Fibroblast of lung (primary cell): ENCODE measurements around the gene LRRC71. TPM values are rescaled to one million over a fixed set of nuclear protein-coding genes. Genes with fewer than 3 reads are reported as not detected.

Experiments
- DNase-seq, 2 donors: peaks; one replicate each; pipeline versions ENCODE4 v3.0.0 to v3.0.0-alpha.2; 2010; ENCODE audit warnings: low read depth in 2 of 2
- H2AFZ ChIP-seq: 2 replicates; pipeline ENCODE4 v1.5.1; 2012; ENCODE audit warnings: low read length, control low read depth, inconsistent platforms
- H3K27ac ChIP-seq: 2 replicates; pipeline ENCODE4 v1.5.1; 2011; ENCODE audit warnings: low read length, control low read depth; ENCODE audit not compliant: insufficient read depth
- H3K27me3 ChIP-seq: 2 replicates; pipeline ENCODE4 v1.5.1; 2011; ENCODE audit warnings: mild to moderate bottlenecking, low read length; ENCODE audit not compliant: control insufficient read depth, insufficient read depth
- H3K36me3 ChIP-seq: 2 replicates; pipeline ENCODE4 v1.5.1; 2011; ENCODE audit warnings: low read length; ENCODE audit not compliant: control insufficient read depth, insufficient read depth
- H3K4me1 ChIP-seq: 2 replicates; pipeline ENCODE4 v1.5.1; 2011; ENCODE audit warnings: low read length; ENCODE audit not compliant: control insufficient read depth, insufficient read depth; ENCODE audit errors: extremely low read depth
- H3K4me2 ChIP-seq: 2 replicates; pipeline ENCODE4 v1.5.1; 2011; ENCODE audit warnings: low read length, control low read depth; ENCODE audit not compliant: insufficient read depth; ENCODE audit errors: extremely low read depth
- H3K4me3 ChIP-seq, 4 experiments: fragments of 200-600 bp in 1 of 4; sonication (generic) in 1 of 4; replicated peaks in 1 of 4; 2 replicates each; pipeline ENCODE4 v1.5.1; 2011 to 2016; ENCODE audit warnings: low read length in 4 of 4, low read depth in 3 of 4, mild to moderate bottlenecking in 3 of 4, control low read depth in 2 of 4, inconsistent platforms in 1 of 4, mixed read lengths in 1 of 4; ENCODE audit not compliant: insufficient read depth in 1 of 4; ENCODE audit errors: control extremely low read depth in 1 of 4
- H3K79me2 ChIP-seq: 2 replicates; pipeline ENCODE4 v1.5.1; 2012; ENCODE audit warnings: mild to moderate bottlenecking, low read length, inconsistent platforms; ENCODE audit not compliant: control insufficient read depth, insufficient read depth
- H3K9ac ChIP-seq: 2 replicates; pipeline ENCODE4 v1.5.1; 2011; ENCODE audit warnings: mild to moderate bottlenecking, low read length, control low read depth; ENCODE audit not compliant: insufficient read depth
- H3K9me3 ChIP-seq: 2 replicates; pipeline ENCODE4 v1.5.1; 2012; ENCODE audit warnings: low read depth, low read length; ENCODE audit not compliant: control insufficient read depth, insufficient read depth
- H4K20me1 ChIP-seq: 2 replicates; pipeline ENCODE4 v1.5.1; 2011; ENCODE audit warnings: low read length; ENCODE audit not compliant: control insufficient read depth, insufficient read depth; ENCODE audit errors: extremely low read depth
- EZH2 ChIP-seq: IDR thresholded peaks from 2 replicates; pipeline ENCODE4 v1.5.1; 2012; ENCODE audit warnings: low read length, control low read depth, mild to moderate bottlenecking; ENCODE audit errors: missing control alignments
- polyA plus RNA-seq, 2 donors: library from polyadenylated mRNA; depleted of rRNA in 1 of 2; stranded (reverse) in 1 of 2; unstranded in 1 of 2; fragments of >200 nt; gene quantifications; 2 replicates each; pipeline ENCODE4 v1.2.1, GENCODE V29; 2011 to 2012; ENCODE audit warnings: missing spikeins in 1 of 2
- total RNA-seq: library from RNA; depleted of rRNA; stranded (reverse); fragments of >200 nt; gene quantifications from 2 replicates; pipeline ENCODE4 v1.2.1, GENCODE V29; 2014
- TF ChIP-seq, protein P1 (sequence below), 2 donors: IDR thresholded peaks in 1 of 2; conservative IDR thresholded peaks in 1 of 2; 1 replicate in 1 of 2; 2 replicates in 1 of 2; pipeline ENCODE4 v1.5.1; 2011 to 2012; ENCODE audit warnings: low read length in 2 of 2, control low read depth in 1 of 2, inconsistent platforms in 1 of 2, low read depth in 1 of 2, mild to moderate bottlenecking in 1 of 2

Gene LRRC71
- total and polyA plus RNA-seq, 2 donors (not counting 1 experiment from before 2014, with no cell fraction given): 1.8 TPM; not detected in 1

GRCh38 chr1:156901590-156901900 is 18.9 kb upstream of the LRRC71 start:
- DNase-seq: no peak
- Histone ChIP-seq H3K27me3 (no peaks in the 10 kb centered on the region), H3K27ac (peak overlapping the region; percentile 69), H2AFZ (no peak overlapping the region), H3K36me3 (peaks cover 15% of the 10 kb centered on the region), H3K9ac (peak overlapping the region; percentile 1), H3K4me1 (peaks cover 71% of the 10 kb centered on the region), H3K4me2 (no peak overlapping the region), H3K9me3 (no peaks in the 10 kb centered on the region), H4K20me1 (no peaks in the 10 kb centered on the region), H3K79me2 (peaks cover 80% of the 10 kb centered on the region), H3K4me3 (no peak overlapping the region)
- TF ChIP-seq, protein P1, sequence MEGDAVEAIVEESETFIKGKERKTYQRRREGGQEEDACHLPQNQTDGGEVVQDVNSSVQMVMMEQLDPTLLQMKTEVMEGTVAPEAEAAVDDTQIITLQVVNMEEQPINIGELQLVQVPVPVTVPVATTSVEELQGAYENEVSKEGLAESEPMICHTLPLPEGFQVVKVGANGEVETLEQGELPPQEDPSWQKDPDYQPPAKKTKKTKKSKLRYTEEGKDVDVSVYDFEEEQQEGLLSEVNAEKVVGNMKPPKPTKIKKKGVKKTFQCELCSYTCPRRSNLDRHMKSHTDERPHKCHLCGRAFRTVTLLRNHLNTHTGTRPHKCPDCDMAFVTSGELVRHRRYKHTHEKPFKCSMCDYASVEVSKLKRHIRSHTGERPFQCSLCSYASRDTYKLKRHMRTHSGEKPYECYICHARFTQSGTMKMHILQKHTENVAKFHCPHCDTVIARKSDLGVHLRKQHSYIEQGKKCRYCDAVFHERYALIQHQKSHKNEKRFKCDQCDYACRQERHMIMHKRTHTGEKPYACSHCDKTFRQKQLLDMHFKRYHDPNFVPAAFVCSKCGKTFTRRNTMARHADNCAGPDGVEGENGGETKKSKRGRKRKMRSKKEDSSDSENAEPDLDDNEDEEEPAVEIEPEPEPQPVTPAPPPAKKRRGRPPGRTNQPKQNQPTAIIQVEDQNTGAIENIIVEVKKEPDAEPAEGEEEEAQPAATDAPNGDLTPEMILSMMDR (conservative IDR thresholded peaks at IDR 0.05 in 1 of 2, IDR thresholded peaks at IDR 0.05 in 1 of 2; ENCODE audit: low read depth in 1 of 2, low read length in 2 of 2): no peak
- no peak for TF ChIP-seq EZH2

DNA sequence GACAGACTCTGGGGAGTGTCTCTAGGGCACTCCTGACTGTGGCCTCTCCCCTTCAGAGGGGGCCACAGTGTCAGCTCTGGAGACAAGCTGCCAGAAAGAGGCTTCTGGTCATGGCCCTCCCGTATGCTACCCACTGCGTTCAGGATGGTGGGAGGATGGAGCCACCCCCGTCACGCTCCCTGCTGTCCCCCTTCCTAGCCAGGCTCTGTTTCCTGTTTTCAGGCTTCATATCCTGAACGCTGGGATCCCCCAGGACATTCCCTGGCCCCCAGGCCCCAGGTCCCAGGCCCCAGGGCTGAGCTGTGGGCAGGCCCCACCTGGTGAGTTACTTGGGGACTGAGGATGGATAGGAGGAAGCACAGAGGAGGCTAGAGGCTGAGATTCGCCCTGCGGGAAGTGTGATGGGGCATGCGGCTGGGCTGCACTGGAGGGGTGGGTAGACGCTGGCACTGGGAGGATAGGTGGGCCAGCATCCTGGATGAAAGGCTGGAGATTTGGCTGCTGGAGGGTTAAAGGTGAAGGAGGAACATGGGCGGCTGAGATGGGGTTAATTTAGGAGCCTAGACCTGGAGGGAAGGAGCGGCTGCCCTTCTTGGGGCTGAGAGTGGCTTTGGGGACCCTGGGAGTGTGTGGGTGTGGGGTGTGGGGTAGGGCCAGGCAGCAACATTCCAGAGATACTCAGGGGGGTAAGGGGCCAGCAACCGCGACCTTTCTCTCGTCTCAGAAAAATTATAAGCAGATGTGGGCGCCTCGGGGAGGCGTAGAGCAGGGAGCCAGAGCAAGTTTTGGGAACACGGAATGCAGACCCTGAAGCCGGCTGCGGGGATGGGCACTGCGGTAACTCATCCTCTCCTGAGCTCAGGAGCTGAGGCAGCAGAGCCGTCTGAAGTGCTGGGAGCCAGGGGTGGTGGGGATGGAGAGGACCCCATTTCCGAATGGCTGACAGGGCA is 18.2 kb upstream of the LRRC71 start:
- Histone ChIP-seq H4K20me1 (no peaks in the 10 kb centered on the region), H3K9ac (peak overlapping the region; percentile 53), H3K36me3 (peaks cover 20% of the 10 kb centered on the region), H3K27ac (peak overlapping the region; percentile 65), H3K79me2 (peaks cover 80% of the 10 kb centered on the region), H3K4me3 (no peak overlapping the region), H3K27me3 (no peaks in the 10 kb centered on the region), H3K4me1 (peaks cover 72% of the 10 kb centered on the region), H3K4me2 (peak overlapping the region; percentile 45), H3K9me3 (no peaks in the 10 kb centered on the region), H2AFZ (no peak overlapping the region)
- DNase-seq: no peak
- TF ChIP-seq, protein P1 (conservative IDR thresholded peaks at IDR 0.05 in 1 of 2, IDR thresholded peaks at IDR 0.05 in 1 of 2; ENCODE audit: low read depth in 1 of 2, low read length in 2 of 2): no peak
- TF ChIP-seq EZH2: no peak

DNA sequence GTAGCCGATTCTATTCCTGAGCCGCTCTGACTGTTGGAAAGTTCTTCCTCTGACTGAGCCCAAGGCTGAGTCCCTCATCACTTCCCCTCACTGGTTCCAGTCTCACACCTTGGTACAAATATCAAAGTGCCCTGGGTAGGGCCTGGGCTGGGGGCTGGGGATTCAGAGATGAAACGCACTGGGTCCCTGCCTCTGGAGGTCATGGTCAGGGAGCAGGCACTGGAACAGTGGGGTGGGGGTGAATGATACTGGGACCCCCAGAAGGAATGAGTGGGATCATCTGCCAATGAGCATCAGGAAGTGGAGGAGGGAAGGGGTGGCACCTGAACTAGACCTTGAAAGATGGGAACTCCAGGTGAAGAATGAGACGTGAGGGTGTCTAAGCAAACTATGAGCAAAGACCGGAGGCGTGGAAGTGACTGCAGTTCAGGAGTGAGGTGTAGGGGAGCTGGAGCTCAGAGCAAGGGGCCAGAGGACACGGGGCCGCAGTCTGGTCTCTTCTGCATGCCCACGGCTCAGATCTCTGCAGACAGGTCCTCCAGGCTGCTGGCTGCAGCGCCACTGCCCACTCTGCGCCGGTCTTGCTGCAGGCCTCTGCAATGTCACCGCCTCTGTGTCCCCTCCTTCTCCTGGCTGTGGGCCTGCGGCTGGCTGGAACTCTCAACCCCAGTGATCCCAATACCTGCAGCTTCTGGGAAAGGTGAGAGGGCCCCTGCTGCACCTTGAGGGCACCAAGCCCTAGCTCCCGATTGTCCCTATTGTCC is 16.9 kb upstream of the LRRC71 start:
- H3K36me3 ChIP-seq: peaks cover 23% of the 10 kb centered on the region
- H3K4me3 ChIP-seq: no peak overlapping the region
- no peak for DNase-seq
- no peak overlapping the region for H3K4me2 ChIP-seq
- H3K9me3 ChIP-seq: no peaks in the 10 kb centered on the region
- H3K9ac ChIP-seq: peak overlapping the region; percentile 33
- peaks cover 69% of the 10 kb centered on the region for H3K79me2 ChIP-seq
- H3K27ac ChIP-seq: peak overlapping the region; percentile 65
- H3K4me1 ChIP-seq: peaks cover 64% of the 10 kb centered on the region
- no peaks in the 10 kb centered on the region for H4K20me1 ChIP-seq
- no peak overlapping the region for H2AFZ ChIP-seq
- no peaks in the 10 kb centered on the region for H3K27me3 ChIP-seq
- TF ChIP-seq EZH2: no peak
- TF ChIP-seq, protein P1 (conservative IDR thresholded peaks at IDR 0.05 in 1 of 2, IDR thresholded peaks at IDR 0.05 in 1 of 2; ENCODE audit: low read depth in 1 of 2, low read length in 2 of 2): no peak
